Dendritic cell treated with granulocyte-macrophage colony-stimulating factor and Interleukin-4, amounts not matched to agents 40 ng/mL and 50 ng/mL, for 4 days (primary cell): ENCODE data around the gene ZNF512.
"Not testable (repeated sequence)": the region's sequence is repeated elsewhere in the genome, so short reads cannot be mapped to it uniquely, and the experiment has no call there.

ENCODE experiments used
- H3K27ac Mint-ChIP-seq: one replicate; pipeline ENCODE4 v1.8.0; 2022; ENCODE audit warnings: mild to moderate bottlenecking, mixed read lengths
- H3K27me3 Mint-ChIP-seq: one replicate; pipeline ENCODE4 v1.8.0; 2022; ENCODE audit warnings: mild to moderate bottlenecking, mixed read lengths
- H3K36me3 Mint-ChIP-seq: one replicate; pipeline ENCODE4 v1.8.0; 2022; ENCODE audit warnings: low read depth, mixed read lengths
- H3K4me1 Mint-ChIP-seq: one replicate; pipeline ENCODE4 v1.8.0; 2022; ENCODE audit warnings: low read depth, mixed read lengths
- H3K4me3 Mint-ChIP-seq: one replicate; pipeline ENCODE4 v1.8.0; 2022; ENCODE audit warnings: mild to moderate bottlenecking, moderate library complexity, mixed read lengths
- H3K9me3 Mint-ChIP-seq: one replicate; pipeline ENCODE4 v1.8.0; 2022; ENCODE audit warnings: mixed read lengths
- intact Hi-C: fragments of 100-400 bp; cut with micrococcal nuclease; formaldehyde crosslinking; loops from one replicate; pipeline ENCODE4 v1.15.0; 2022

The ZNF512 gene

GRCh38 chr2:27582695-27583389, at the start of gene ZNF512:
ZNF512 (plus strand) TSS chr2:27583042; CDS start chr2:27583113, 71 bp downstream.
- peaks cover 20% of the 10 kb centered on the region for H3K9me3 Mint-ChIP-seq
- peak within 1 kb of the TSS; percentile 93 for H3K4me3 Mint-ChIP-seq
- no peaks in the 10 kb centered on the region for H3K27me3 Mint-ChIP-seq
- peaks cover 42% of the 10 kb centered on the region for H3K4me1 Mint-ChIP-seq
- intact Hi-C loops: loop anchor here (2.0 to 10.0 kb wide), 2 partner anchors 94 to 178 kb away; partner anchors contain the start of genes IFT172 and PPM1G
- peaks cover 31% of the 10 kb centered on the region for H3K36me3 Mint-ChIP-seq
- peak within 1 kb of the TSS; percentile 91 for H3K27ac Mint-ChIP-seq

GRCh38 chr2:27537287-27537686, 45.6 kb upstream of the ZNF512 start:
- no peak overlapping the region for H3K27ac Mint-ChIP-seq
- H3K27me3 Mint-ChIP-seq: peaks cover 8% of the 10 kb centered on the region
- no peaks in the 10 kb centered on the region for H3K36me3 Mint-ChIP-seq
- no peaks in the 10 kb centered on the region for H3K4me1 Mint-ChIP-seq
- H3K9me3 Mint-ChIP-seq: no peaks in the 10 kb centered on the region
- no peak overlapping the region for H3K4me3 Mint-ChIP-seq
- intact Hi-C loops: no loop called here

GRCh38 chr2:27538839-27539450, 43.9 kb upstream of the ZNF512 start:
- H3K27ac Mint-ChIP-seq, H3K9me3 Mint-ChIP-seq, H3K36me3 Mint-ChIP-seq, H3K4me1 Mint-ChIP-seq, intact Hi-C loops, H3K4me3 Mint-ChIP-seq, H3K27me3 Mint-ChIP-seq: not testable (repeated sequence)

GRCh38 chr2:27539649-27540048, 43.2 kb upstream of the ZNF512 start:
- H3K9me3 Mint-ChIP-seq, H3K4me3 Mint-ChIP-seq, H3K27ac Mint-ChIP-seq, intact Hi-C loops, H3K36me3 Mint-ChIP-seq, H3K27me3 Mint-ChIP-seq, H3K4me1 Mint-ChIP-seq: not testable (repeated sequence)

- Mint-ChIP-seq H3K9me3 (no peaks in the 10 kb centered on the region), H3K27ac (no peak overlapping the region), H3K36me3 (no peaks in the 10 kb centered on the region), H3K27me3 (no peaks in the 10 kb centered on the region), H3K4me3 (no peak overlapping the region), H3K4me1 (no peaks in the 10 kb centered on the region)
- intact Hi-C loops: no loop called here
Observed at GRCh38 chr2:27544143-27544821, 38.6 kb upstream of the ZNF512 start.

- Mint-ChIP-seq H3K27ac (no peak overlapping the region), H3K36me3 (no peaks in the 10 kb centered on the region), H3K4me3 (no peak overlapping the region), H3K9me3 (no peaks in the 10 kb centered on the region), H3K4me1 (no peaks in the 10 kb centered on the region), H3K27me3 (no peaks in the 10 kb centered on the region)
- intact Hi-C loops: no loop called here
Observed at GRCh38 chr2:27545348-27546141, 37.3 kb upstream of the ZNF512 start.

- peaks cover 15% of the 10 kb centered on the region for H3K27me3 Mint-ChIP-seq
- H3K9me3 Mint-ChIP-seq: no peaks in the 10 kb centered on the region
- no peak overlapping the region for H3K27ac Mint-ChIP-seq
- no peak overlapping the region for H3K4me3 Mint-ChIP-seq
- no peaks in the 10 kb centered on the region for H3K4me1 Mint-ChIP-seq
- intact Hi-C loops: no loop called here
- H3K36me3 Mint-ChIP-seq: no peaks in the 10 kb centered on the region
Observed at GRCh38 chr2:27549303-27549702, 33.5 kb upstream of the ZNF512 start.

GRCh38 chr2:27551514-27551913, 31.3 kb upstream of the ZNF512 start:
- Mint-ChIP-seq H3K4me3 (no peak overlapping the region), H3K27ac (no peak overlapping the region), H3K36me3 (no peaks in the 10 kb centered on the region), H3K27me3 (peaks cover 24% of the 10 kb centered on the region), H3K9me3 (no peaks in the 10 kb centered on the region), H3K4me1 (no peaks in the 10 kb centered on the region)
- intact Hi-C loops: no loop called here

GRCh38 chr2:27552941-27553340, 29.9 kb upstream of the ZNF512 start:
- H3K4me1 Mint-ChIP-seq: no peaks in the 10 kb centered on the region
- H3K27ac Mint-ChIP-seq: no peak overlapping the region
- no peaks in the 10 kb centered on the region for H3K36me3 Mint-ChIP-seq
- peaks cover 24% of the 10 kb centered on the region for H3K27me3 Mint-ChIP-seq
- no peaks in the 10 kb centered on the region for H3K9me3 Mint-ChIP-seq
- intact Hi-C loops: no loop called here
- no peak overlapping the region for H3K4me3 Mint-ChIP-seq

- intact Hi-C loops, H3K36me3 Mint-ChIP-seq, H3K4me1 Mint-ChIP-seq, H3K9me3 Mint-ChIP-seq, H3K4me3 Mint-ChIP-seq, H3K27ac Mint-ChIP-seq: not testable (repeated sequence)
- H3K27me3 Mint-ChIP-seq: peaks cover 25% of the 10 kb centered on the region
Observed at GRCh38 chr2:27554451-27554850, 28.4 kb upstream of the ZNF512 start.

- Mint-ChIP-seq H3K27ac (no peak overlapping the region), H3K27me3 (peaks cover 21% of the 10 kb centered on the region), H3K36me3 (no peaks in the 10 kb centered on the region), H3K4me1 (no peaks in the 10 kb centered on the region), H3K4me3 (no peak overlapping the region), H3K9me3 (no peaks in the 10 kb centered on the region)
- intact Hi-C loops: no loop called here
Observed at GRCh38 chr2:27559228-27559627, 23.6 kb upstream of the ZNF512 start.

- H3K27me3 Mint-ChIP-seq: peaks cover 14% of the 10 kb centered on the region
- no peak overlapping the region for H3K27ac Mint-ChIP-seq
- H3K4me3 Mint-ChIP-seq: no peak overlapping the region
- H3K4me1 Mint-ChIP-seq: no peaks in the 10 kb centered on the region
- intact Hi-C loops: no loop called here
- H3K36me3 Mint-ChIP-seq: no peaks in the 10 kb centered on the region
- H3K9me3 Mint-ChIP-seq: no peaks in the 10 kb centered on the region
Observed at GRCh38 chr2:27561060-27561459, 21.8 kb upstream of the ZNF512 start.

GRCh38 chr2:27566628-27567027, 16.2 kb upstream of the ZNF512 start:
- no peak overlapping the region for H3K4me3 Mint-ChIP-seq
- no peaks in the 10 kb centered on the region for H3K9me3 Mint-ChIP-seq
- no peaks in the 10 kb centered on the region for H3K4me1 Mint-ChIP-seq
- peaks cover 25% of the 10 kb centered on the region for H3K27me3 Mint-ChIP-seq
- intact Hi-C loops: no loop called here
- H3K27ac Mint-ChIP-seq: no peak overlapping the region
- H3K36me3 Mint-ChIP-seq: no peaks in the 10 kb centered on the region

- Mint-ChIP-seq H3K4me3 (no peak overlapping the region), H3K9me3 (no peaks in the 10 kb centered on the region), H3K27ac (no peak overlapping the region), H3K27me3 (peaks cover 27% of the 10 kb centered on the region), H3K4me1 (no peaks in the 10 kb centered on the region), H3K36me3 (no peaks in the 10 kb centered on the region)
- intact Hi-C loops: no loop called here
Observed at GRCh38 chr2:27569398-27569797, 13.4 kb upstream of the ZNF512 start.
